Caco-2 (cell line): ENCODE measurements around the gene CSF2RB. TPM values are rescaled to one million over a fixed set of nuclear protein-coding genes. Genes with fewer than 3 reads are reported as not detected.

Experiments used
- BruUV-seq: library from RNA; stranded (reverse); fragments of 400-500 nt; replicated peaks from 2 replicates; lab custom pipeline; 2021; lab: Mats Ljungman, UMichigan
- CTCF ChIA-PET: fragments of 300-600 bp; sonication (Branson Sonifier 250); formaldehyde crosslinking; loops from one replicate; lab custom pipeline; 2022; ENCODE audit warnings: antibody characterized with exemption; lab: Charles Lee
- POLR2A ChIA-PET: fragments of 300-600 bp; sonication (Branson Sonifier 250); formaldehyde crosslinking; loops from one replicate; lab custom pipeline; 2022; ENCODE audit warnings: antibody characterized with exemption; lab: Charles Lee
- DNase-seq, 2 experiments: peaks; one replicate each; pipeline versions ENCODE4 v3.0.0 to v3.0.0-alpha.2; 2020 to 2022
- H3K27me3 ChIP-seq: replicated peaks from 2 replicates; pipeline ENCODE4 v1.6.0; 2011; ENCODE audit warnings: low read length; ENCODE audit not compliant: control insufficient read depth, insufficient read depth
- H3K36me3 ChIP-seq: 2 replicates; pipeline ENCODE4 v1.5.1; 2011; ENCODE audit warnings: low read length; ENCODE audit not compliant: control insufficient read depth, insufficient read depth
- H3K4me1 ChIP-seq: fragments of 250-450 bp; sonication (Bioruptor Pico); 2 replicates; pipeline ENCODE4 v1.5.1; 2020; ENCODE audit warnings: mild to moderate bottlenecking
- H3K4me3 ChIP-seq: 2 replicates; pipeline ENCODE4 v1.5.1; 2011; ENCODE audit warnings: low read depth, mild to moderate bottlenecking, control low read depth, low read length
- H3K9me3 ChIP-seq: fragments of 250-450 bp; sonication (Bioruptor Pico); 2 replicates; pipeline ENCODE4 v1.5.1; 2020; ENCODE audit warnings: mild to moderate bottlenecking, moderate library complexity
- H3K27ac Mint-ChIP-seq: one replicate; pipeline ENCODE4 v1.8.0; 2022; ENCODE audit warnings: mixed read lengths; ENCODE audit not compliant: unreplicated experiment
- H3K27me3 Mint-ChIP-seq: one replicate; pipeline ENCODE4 v1.8.0; 2022; ENCODE audit warnings: mixed read lengths; ENCODE audit not compliant: insufficient read depth, unreplicated experiment
- H3K36me3 Mint-ChIP-seq: one replicate; pipeline ENCODE4 v1.8.0; 2022; ENCODE audit warnings: mild to moderate bottlenecking, mixed read lengths; ENCODE audit not compliant: insufficient read depth, unreplicated experiment
- H3K4me1 Mint-ChIP-seq: one replicate; pipeline ENCODE4 v1.8.0; 2022; ENCODE audit warnings: low read depth, mixed read lengths; ENCODE audit not compliant: unreplicated experiment
- H3K4me3 Mint-ChIP-seq: one replicate; pipeline ENCODE4 v1.8.0; 2022; ENCODE audit warnings: mild to moderate bottlenecking, moderate library complexity, mixed read lengths; ENCODE audit not compliant: unreplicated experiment
- H3K9me3 Mint-ChIP-seq: one replicate; pipeline ENCODE4 v1.8.0; 2022; ENCODE audit warnings: mixed read lengths; ENCODE audit not compliant: unreplicated experiment
- intact Hi-C: fragments of 100-400 bp; cut with micrococcal nuclease; formaldehyde crosslinking; loops from one replicate; pipeline ENCODE4 v1.10.0; 2022; ENCODE audit not compliant: unreplicated experiment
- total RNA-seq: library from RNA; stranded (reverse); gene quantifications from 2 replicates; pipeline ENCODE4 v1.2.3, GENCODE V29; 2022
- TF ChIP-seq, protein P1 (sequence below), 2 experiments: fragments of 200-600 bp in 1 of 2; IDR thresholded peaks; 1 replicate in 1 of 2; 2 replicates in 1 of 2; pipeline versions ENCODE4 v1.5.1 to v1.8.0; 2011 to 2022; ENCODE audit warnings: antibody characterized with exemption in 1 of 2, control low read depth in 1 of 2, inconsistent platforms in 1 of 2, low read depth in 1 of 2, low read length in 1 of 2, mild to moderate bottlenecking in 1 of 2, moderate library complexity in 1 of 2; ENCODE audit not compliant: insufficient read depth in 1 of 2, severe bottlenecking in 1 of 2, unreplicated experiment in 1 of 2

CSF2RB gene
- total RNA-seq, 1 experiment from 2014 or later: not detected

GRCh38 chr22:36929621-36930020 lies 16.2 kb downstream of the CSF2RB start:
- Histone ChIP-seq H3K4me1 (no peaks in the 10 kb centered on the region), H3K36me3 (no peaks in the 10 kb centered on the region), H3K4me3 (no peak overlapping the region), H3K27me3 (no peaks in the 10 kb centered on the region; the same call in 1 of the 2 replicates), H3K9me3 (no peaks in the 10 kb centered on the region)
- peaks cover 22% of the 10 kb centered on the region for H3K27me3 Mint-ChIP-seq
- H3K4me1 Mint-ChIP-seq: no peaks in the 10 kb centered on the region
- intact Hi-C loops: loop anchor here (10.0 kb wide), 1 partner anchor 65 kb away; the partner anchor contains the start of gene NCF4
- DNase-seq: no peak
- H3K36me3 Mint-ChIP-seq: no peaks in the 10 kb centered on the region
- BruUV-seq: no TSS peak
- CTCF ChIA-PET: no interaction called here
- H3K27ac Mint-ChIP-seq: no peak overlapping the region
- TF ChIP-seq, protein P1, sequence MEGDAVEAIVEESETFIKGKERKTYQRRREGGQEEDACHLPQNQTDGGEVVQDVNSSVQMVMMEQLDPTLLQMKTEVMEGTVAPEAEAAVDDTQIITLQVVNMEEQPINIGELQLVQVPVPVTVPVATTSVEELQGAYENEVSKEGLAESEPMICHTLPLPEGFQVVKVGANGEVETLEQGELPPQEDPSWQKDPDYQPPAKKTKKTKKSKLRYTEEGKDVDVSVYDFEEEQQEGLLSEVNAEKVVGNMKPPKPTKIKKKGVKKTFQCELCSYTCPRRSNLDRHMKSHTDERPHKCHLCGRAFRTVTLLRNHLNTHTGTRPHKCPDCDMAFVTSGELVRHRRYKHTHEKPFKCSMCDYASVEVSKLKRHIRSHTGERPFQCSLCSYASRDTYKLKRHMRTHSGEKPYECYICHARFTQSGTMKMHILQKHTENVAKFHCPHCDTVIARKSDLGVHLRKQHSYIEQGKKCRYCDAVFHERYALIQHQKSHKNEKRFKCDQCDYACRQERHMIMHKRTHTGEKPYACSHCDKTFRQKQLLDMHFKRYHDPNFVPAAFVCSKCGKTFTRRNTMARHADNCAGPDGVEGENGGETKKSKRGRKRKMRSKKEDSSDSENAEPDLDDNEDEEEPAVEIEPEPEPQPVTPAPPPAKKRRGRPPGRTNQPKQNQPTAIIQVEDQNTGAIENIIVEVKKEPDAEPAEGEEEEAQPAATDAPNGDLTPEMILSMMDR (IDR thresholded peaks at IDR 0.05; ENCODE audit: insufficient read depth in 1 of 2, low read depth in 1 of 2, low read length in 1 of 2, severe bottlenecking in 1 of 2, unreplicated experiment in 1 of 2): no peak
- POLR2A ChIA-PET: no interaction called here
- H3K4me3 Mint-ChIP-seq: no peak overlapping the region
- no peaks in the 10 kb centered on the region for H3K9me3 Mint-ChIP-seq

DNA sequence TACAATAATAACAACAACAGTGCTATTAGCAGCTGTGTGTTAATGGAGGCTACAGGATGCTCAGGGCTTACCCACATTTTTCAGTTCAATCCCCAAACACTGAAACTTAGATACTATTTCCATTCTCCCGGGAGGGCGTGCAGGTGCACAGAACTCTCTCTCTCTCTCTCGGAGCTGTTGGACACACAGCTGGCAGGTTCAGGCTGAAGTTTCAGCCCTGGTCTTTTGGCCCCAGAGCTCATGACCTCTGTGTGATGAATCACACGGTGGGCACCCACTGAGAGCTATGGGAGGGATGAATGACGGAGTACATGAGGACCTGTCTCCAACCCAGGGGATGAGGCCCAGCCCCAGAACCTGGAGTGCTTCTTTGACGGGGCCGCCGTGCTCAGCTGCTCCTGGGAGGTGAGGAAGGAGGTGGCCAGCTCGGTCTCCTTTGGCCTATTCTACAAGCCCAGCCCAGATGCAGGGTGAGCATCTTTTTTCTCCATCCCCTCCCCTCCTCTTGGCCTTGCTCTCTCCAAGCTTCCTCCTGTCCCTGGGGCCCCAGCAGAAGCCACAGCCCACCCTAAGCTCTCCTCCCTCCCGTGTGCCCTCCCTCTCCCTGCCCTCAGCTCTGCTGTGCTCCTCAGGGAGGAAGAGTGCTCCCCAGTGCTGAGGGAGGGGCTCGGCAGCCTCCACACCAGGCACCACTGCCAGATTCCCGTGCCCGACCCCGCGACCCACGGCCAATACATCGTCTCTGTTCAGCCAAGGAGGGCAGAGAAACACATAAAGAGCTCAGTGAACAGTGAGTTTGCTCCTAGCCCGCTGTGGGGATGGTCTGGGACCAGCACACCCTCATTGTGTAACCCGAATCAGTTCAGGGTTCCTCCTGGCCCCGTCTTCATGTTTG lies 16.9 kb downstream of the CSF2RB start:
- H3K27me3 Mint-ChIP-seq: peaks cover 18% of the 10 kb centered on the region
- H3K27ac Mint-ChIP-seq: no peak overlapping the region
- ChIA-PET POLR2A (no interaction called here), CTCF (no interaction called here)
- H3K9me3 ChIP-seq: no peaks in the 10 kb centered on the region
- no TSS peak for BruUV-seq
- no peaks in the 10 kb centered on the region for H3K4me1 Mint-ChIP-seq
- intact Hi-C loops: no loop called here
- TF ChIP-seq, protein P1 (IDR thresholded peaks at IDR 0.05; ENCODE audit: insufficient read depth in 1 of 2, low read depth in 1 of 2, low read length in 1 of 2, severe bottlenecking in 1 of 2, unreplicated experiment in 1 of 2): no peak
- H3K36me3 Mint-ChIP-seq: no peaks in the 10 kb centered on the region
- no peaks in the 10 kb centered on the region for H3K36me3 ChIP-seq
- H3K4me1 ChIP-seq: no peaks in the 10 kb centered on the region
- no peaks in the 10 kb centered on the region for H3K9me3 Mint-ChIP-seq
- H3K27me3 ChIP-seq: no peaks in the 10 kb centered on the region; the same call in 1 of the 2 replicates
- no peak overlapping the region for H3K4me3 Mint-ChIP-seq
- H3K4me3 ChIP-seq: no peak overlapping the region
- no peak for DNase-seq

DNA sequence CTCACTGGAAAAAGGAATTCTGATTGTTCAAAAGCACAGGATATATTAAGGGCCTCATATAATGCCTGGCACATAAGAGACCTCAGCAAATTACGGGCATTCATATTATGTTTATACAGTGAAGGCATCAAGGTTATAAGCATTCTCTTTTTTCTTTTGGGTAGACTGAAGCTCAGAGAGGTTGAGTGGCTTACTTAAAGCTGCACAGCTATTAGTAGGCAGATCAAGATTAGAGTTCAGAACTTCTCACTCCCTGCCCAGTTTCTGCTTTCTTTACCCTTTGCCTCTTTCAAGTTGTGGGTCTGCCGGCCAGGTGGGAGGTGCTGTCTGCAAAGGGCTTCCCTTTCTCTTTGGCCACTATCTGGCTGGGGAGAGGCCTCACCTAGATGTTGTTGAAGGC lies 18.0 kb downstream of the CSF2RB start:
- Mint-ChIP-seq H3K9me3 (no peaks in the 10 kb centered on the region), H3K27ac (no peak overlapping the region), H3K4me1 (no peaks in the 10 kb centered on the region), H3K36me3 (no peaks in the 10 kb centered on the region), H3K27me3 (peaks cover 14% of the 10 kb centered on the region), H3K4me3 (no peak overlapping the region)
- intact Hi-C loops: no loop called here
- Histone ChIP-seq H3K4me1 (no peaks in the 10 kb centered on the region), H3K36me3 (no peaks in the 10 kb centered on the region), H3K27me3 (no peaks in the 10 kb centered on the region; the same call in 1 of the 2 replicates), H3K4me3 (no peak overlapping the region), H3K9me3 (no peaks in the 10 kb centered on the region)
- TF ChIP-seq, protein P1 (IDR thresholded peaks at IDR 0.05; ENCODE audit: insufficient read depth in 1 of 2, low read depth in 1 of 2, low read length in 1 of 2, severe bottlenecking in 1 of 2, unreplicated experiment in 1 of 2): no peak
- no TSS peak for BruUV-seq
- no peak for DNase-seq
- CTCF ChIA-PET: no interaction called here
- POLR2A ChIA-PET: no interaction called here
